Inferior parietal cortex (tissue), 1 donor: ENCODE data around the gene ALPP.
"Not testable (repeated sequence)": the region's sequence is repeated elsewhere in the genome, so short reads cannot be mapped to it uniquely, and the experiment has no call there.

Experiments
- DNase-seq: peaks from one replicate; pipeline ENCODE4 v3.0.0-alpha.2; 2016; ENCODE audit errors: extremely low spot score

ALPP gene

DNA sequence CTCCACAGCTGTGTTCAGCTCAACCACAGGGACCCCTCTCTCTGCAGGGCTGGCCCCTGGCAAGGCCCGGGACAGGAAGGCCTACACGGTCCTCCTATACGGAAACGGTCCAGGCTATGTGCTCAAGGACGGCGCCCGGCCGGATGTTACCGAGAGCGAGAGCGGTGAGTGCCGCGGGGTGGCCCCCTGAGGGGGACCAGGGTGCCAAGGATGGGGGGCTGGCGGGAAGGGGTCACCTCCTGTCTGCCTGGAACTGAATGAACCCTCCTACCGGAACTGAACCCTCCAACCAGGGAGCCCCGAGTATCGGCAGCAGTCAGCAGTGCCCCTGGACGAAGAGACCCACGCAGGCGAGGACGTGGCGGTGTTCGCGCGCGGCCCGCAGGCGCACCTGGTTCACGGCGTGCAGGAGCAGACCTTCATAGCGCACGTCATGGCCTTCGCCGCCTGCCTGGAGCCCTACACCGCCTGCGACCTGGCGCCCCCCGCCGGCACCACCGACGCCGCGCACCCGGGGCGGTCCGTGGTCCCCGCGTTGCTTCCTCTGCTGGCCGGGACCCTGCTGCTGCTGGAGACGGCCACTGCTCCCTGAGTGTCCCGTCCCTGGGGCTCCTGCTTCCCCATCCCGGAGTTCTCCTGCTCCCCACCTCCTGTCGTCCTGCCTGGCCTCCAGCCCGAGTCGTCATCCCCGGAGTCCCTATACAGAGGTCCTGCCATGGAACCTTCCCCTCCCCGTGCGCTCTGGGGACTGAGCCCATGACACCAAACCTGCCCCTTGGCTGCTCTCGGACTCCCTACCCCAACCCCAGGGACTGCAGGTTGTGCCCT, 2.9 kb downstream of the ALPP start:
- DNase-seq: not testable (repeated sequence)

DNA sequence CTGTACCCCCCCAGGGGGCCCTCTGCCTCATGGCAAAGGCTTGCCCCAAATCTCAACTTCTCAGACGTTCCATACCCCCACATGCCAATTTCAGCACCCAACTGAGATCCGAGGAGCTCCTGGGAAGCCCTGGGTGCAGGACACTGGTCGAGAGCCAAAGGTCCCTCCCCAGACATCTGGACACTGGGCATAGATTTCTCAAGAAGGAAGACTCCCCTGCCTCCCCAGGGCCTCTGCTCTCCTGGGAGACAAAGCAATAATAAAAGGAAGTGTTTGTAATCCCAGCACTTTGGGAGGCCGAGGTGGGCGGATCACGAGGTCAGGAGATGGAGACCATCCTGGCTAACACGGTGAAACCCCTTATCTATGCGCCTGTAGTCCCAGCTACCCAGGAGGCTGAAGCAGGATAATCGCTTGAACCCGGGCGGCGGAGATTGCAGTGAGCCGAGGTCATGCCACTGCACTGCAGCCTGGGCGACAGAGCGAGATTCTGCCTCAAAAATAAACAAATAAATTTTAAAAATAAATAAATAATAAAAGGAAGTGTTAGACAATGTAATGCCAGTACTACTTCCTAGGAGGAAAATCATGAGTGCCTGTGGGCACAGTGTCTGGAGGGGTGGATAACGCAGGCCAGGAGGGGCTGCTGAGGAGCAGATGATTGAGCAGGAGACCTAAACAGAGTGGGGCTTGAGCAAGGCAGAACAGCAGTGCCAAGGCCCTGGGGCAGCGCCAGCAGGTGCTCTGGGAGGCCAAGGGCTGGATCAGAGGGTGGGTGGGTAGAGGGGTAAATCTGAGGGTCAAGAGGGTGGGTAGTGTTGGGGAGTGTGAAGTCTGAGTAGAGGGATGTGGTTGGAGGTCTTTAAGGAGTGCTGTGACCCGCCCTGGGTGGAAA, 4.0 kb downstream of the ALPP start:
- no peak for DNase-seq

DNA sequence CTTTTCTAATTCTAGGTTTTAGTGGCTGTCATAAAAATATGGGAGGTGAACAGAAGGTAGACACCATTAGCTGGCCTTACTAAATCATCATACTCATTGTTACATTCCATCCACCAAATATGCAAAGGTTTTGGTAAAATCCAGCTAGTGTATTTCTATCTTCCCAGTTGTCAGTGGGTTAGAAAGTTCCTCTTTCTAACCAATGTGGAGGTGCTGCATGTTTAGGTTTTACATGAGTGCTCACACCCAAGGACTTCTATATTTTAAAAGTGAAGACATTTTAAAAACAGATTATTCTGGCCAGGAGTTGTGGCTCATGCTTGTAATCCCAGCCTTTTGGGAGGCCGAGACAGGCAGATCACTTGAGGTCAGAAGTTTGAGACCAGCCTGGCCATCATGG, 5.9 kb downstream of the ALPP start:
- DNase-seq: no peak

DNA sequence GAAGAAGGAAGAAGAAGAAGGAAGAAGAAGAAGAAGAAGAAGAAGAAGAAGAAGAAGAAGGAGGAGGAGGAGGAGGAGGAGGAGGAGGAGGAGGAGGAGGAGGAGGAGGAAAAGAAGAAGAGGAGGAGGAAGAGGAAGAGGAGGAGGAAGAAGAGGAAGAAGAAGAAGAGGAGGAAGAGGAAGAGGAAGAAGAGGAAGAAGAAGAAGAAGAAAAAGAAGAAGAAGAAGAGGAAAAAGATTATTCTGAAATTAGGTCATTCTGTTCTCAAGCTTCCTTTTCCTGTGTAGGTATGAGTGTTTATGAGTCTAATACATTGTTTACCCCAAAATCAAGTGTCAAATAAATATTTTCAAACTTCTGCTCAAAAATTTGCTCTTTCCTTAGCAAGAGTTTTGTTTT, 6.5 kb downstream of the ALPP start:
- DNase-seq: not testable (repeated sequence)

DNA sequence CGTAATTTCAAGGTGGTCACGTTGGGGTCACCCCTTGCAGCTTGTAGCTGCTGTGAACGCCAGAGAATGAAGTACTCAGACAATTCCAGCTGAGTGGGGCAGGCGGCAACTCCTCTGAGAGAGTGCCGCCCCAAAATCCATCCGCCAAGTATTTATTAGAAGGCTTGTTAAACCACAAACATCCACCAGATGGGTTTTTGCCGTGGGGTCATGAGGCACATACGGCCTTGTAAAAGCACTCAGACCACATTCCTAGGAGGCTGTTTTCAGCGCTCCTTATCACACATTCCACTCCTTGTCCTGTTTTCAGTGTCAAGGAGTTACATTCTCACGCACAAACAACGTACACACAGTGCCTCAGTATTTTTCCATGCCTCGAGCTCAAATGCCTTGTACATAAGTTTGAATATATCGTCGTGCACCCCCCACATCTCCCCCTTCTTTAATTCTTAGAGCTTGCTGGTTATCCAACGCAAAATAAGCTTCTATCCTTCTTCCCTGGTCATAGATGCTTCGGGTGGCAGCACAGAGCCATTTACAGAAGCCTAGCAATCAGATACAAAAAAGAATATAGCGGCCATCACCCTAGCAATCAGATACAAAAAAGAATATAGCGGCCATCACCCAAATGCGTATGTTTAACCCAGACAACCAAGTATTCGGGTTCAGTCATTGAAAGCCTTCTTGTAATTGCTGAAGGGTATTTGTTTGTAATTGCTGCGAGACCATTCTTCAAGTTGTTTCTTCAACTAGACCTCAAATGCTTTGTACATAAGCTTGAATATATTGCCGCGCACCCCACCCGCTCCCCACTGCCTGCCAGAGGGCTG, 7.3 kb downstream of the ALPP start:
- no peak for DNase-seq

DNA sequence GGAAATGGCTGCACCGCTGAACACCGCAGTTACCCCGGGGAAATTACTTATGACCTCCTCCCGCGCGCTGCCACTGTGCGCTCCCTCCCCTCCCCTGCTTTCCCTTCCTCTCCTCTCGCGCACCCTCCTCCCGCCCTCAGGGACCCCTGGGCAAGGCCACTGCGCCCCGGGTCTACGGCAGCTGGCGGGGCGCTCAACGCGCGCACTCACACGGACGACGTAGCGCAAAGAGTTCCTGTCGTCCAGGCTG, 7.9 kb downstream of the ALPP start:
- no peak for DNase-seq

DNA sequence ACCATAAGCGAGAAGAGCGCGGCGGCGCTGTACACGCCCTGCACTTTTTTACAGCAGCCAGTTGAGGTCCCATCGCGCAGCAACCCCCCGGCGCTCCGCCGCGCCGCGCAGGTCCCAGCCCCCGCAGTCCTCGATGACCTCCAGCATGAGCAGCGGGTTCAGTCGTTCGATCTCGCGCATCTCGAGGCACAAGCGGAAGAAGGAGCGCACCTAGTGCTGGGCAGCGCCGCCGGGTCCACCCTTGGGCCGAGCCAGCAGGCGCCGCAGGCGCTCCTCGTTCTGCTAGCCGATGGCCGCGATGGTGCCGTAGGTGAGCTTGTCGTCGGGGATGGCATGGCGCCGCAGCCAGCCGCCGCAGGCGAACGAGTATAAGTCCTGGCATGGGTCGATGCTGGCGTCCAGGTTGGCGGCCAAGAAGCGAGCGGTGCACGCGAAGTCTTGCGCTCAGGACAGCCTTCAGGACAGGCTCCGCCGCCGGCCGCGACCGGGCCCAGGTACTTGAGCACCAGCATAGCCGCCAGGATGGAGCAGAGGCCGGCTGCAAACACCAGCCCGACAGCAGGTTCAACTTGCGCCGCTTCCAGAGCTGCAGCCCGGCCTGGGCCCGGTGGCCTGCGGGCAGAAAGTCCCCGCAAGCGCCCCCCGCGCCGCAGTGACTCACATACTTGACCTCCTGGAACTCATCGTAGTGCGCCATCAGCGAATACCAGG, 8.3 kb downstream of the ALPP start:
- DNase-seq: no peak

DNA sequence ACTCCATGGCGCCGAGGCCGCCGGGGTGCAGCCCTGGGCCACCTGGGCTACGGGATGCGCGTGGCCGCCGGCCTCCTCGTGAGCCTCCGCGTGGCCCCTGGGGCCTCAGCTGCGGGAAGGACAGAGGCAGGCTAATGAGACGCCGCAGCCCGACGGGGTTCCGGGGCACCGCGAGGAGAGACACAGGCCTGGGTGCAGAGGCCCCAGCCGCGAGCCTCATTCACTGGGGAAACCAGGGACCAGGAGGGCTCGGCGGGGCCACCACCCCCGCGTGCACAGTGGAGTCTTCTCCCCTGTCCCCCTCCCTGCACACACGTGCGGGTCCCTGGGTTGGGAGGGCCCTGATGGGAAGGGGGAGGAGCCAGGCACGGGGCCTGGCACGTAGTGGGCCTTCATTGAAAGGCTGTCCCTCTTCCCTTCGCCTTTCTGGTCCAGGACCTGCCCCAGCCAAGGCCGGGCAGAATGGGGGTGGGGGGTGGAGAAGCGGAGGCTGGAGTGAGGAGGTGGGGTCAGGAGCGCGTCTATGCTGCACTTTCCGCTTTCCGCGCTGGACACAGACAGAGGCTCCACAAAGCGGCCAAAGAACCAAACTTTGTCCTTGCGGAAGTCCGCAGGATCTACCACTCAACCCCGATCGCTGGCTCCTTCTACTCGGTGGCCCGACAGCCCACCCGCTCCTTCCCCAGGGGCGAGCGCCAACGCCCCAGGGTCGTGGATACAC, 9.1 kb downstream of the ALPP start:
- DNase-seq: no peak

DNA sequence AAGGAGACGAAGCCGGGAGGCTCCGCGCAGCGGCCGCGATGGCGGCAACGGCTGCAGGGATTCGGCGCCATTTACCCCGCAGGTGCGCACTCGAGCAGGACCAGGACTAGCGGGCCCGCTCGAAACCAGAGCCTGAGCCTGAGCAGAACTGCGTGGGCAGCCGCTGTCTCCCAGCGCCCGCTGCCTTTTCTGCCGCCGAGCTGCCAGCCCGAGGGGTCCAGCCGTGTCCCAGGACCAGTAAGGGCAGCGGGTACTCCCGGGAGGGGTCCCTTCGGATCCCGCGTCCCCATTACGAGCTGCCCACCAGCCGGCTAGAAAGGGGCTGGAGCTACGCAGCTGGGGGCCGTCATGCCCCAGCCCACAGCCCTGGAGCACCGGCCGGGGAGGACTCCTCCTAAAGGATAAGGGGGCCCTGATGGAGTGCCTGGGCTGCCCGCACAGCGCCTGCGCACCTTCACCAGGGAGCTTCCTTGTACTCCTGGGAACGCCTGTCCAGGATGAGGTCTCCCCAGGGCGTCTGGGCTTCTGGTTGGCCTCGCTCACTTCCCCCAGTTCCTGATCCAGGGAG, 9.9 kb downstream of the ALPP start:
- no peak for DNase-seq

DNA sequence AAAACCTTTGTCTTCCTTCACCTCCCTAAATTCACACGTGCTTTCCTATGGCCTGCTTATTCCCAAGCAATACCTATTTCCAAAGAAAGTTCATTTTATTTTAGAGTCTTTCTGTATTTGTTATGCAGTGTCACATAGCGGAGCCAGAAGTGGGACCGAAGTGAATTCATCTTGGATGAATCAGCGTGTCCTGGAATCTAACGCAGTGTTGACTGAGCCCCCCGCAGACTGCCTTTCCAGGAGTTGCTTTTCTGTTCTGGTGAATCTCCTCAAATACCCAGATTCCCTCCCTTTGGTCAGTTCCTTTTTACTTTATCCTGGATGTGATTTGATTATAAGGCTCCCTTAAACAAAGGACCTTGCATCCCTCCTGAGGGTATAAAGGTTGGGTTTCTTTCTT, 10.8 kb downstream of the ALPP start:
- DNase-seq: no peak

DNA sequence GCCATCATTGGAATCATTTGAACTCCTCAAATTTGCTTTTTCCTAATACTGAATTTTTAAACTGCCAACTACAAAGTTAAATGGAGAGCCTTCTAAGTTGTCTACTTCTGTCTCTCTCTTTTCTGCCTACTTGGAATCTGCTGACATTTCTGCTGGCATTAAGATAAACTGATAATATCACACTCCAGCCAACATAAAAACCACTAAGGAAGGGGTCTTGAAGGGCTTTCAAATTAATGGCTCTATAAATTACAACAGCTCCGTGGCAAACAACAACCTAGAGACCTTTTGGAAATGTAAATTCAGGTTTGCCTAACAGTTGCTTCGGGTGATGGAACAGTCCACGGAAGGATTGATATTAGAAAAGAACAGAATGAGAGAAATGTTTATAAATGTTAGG, 12.1 kb downstream of the ALPP start:
- no peak for DNase-seq

DNA sequence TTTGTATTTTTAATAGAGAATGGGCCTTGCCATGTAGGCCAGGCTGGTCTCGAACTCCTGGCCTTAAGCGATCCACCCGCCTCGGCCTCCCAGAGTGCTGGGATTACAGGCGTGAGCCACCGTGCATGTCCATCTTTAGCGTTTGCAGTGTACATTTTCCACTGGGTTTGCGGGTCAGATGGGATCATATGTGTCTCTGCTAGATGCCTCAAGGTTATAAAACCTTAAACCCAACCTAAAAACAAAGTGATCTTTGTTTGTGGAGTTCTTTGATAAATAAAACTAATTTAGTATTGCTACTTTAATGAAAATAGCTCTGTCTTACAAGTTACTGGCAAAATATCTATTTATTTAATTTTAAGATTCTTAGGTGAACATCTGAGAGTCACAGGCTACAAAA, 15.0 kb downstream of the ALPP start:
- no peak for DNase-seq

DNA sequence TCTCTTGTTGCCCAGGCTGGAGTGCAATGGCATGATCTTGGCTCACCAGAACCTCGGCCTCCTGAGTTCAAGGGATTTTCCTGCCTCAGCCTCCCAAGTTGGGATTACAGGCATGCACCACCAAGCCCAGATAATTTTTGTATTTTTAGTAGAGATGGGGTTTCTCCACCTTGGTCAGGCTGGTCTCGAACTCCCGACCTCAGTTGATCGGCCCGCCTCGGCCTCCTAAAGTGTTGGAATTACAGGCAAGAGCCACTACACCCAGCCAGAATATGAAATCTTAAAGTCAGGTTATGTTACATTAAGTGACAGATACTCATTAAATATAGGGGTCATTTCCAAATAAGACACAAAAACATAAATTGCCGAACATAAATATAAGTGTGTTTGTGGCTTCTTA, 15.9 kb downstream of the ALPP start:
- DNase-seq: not testable (repeated sequence)

DNA sequence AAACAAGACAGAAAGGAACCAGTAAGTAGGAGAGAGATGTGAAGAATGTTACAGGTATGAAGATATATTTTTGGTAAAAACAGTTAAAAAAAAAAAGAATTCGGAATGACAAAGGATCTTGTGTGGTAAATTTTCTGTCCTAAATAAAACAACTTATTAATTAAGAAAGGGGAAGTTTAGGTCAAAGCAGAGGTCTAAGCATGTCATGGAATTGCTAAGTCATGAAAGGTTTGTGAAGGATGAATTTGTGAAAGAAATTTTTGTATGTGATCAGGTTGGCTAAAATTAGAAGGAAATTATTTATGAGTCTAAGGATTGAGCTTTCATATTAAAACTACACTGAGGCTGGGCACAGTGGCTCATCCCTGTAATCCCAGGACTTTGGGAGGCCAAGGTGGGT, 17.0 kb downstream of the ALPP start:
- DNase-seq: no peak

DNA sequence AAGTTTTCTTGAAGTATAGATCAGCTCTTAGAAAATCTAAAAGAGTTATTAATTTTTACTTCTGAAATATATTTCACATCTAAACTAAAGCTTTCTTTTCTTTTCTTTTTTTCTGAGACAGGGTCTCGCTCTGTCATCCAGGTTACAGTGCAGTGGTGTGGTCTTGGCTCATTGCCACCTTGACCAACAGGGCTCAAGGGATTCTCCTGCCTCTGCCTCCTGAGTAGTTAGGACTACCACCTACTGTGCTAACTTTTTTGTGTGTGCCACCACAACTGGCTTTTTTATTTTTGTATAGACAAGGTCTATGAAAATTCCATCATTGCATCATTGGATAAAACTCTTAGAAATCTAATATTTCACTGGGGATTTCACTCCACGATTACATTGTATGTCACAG, 18.1 kb downstream of the ALPP start:
- no peak for DNase-seq

DNA sequence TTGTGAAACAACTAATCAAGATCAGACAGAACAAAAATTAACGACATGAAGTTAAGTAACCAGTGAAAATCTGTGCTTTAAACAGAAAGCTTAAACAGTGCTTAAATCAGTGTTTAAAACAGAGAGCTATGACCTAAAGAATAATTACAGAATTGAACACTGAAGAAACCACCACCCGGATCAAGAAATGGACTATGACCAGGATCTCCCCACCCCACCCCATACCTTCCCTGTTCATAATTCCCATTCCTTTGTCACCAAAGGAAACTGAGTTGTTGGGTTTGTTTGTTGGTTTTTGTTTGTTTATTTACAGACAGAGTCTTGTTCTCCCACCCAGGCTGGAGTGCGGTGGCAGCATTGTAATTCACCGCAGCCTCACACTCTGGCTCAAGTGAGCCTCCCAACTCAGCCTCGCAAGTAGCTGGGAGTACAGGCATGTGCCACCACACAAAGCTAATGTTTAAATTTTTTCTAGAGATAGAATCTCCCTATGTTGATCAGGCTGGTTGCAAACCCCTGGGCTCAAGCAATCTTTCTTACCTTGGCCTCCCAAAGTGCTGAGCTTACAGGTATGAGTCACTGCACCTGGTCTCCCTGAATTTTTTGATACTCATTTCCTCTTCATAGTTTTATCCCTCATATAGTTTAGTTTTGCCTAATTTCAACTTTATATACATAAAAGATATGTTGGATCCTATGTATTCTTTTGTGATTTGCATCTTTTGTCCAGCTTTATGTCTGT, 19.9 kb downstream of the ALPP start:
- no peak for DNase-seq

DNA sequence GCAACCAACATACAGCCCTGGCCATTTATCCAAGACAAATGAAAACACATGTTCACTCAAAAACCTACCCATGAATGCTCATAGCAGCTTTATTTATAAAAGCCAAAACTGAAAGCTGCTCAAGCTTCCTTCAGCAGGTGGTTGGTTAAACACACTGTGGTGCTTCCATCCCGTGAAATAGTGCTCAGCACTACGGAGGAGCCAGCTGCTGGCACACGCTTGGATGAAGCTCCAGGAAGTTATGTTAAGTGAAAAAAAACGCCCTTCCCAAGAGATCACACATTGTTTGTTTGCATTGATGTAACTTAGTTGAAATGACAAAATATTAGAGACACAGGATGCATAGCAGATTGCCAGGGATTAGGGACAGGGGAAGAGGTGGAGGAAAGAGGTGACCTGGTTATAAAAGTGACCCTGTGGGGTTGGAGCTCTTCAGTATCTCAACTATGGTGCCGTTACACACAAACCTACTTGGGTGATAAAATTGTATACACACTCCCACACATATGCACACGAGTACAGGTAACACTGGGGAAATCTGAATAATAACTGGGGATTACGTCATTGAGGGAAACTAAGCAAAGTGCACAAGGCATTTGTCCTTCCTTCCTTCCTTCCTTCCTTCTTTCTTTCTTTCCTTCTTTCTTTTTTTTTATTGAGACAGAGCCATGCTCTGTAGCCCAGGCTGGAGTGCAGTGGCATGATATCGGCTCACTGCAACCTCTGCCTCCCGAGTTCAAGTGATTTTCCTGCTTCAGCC, 21.9 kb downstream of the ALPP start:
- DNase-seq: no peak

DNA sequence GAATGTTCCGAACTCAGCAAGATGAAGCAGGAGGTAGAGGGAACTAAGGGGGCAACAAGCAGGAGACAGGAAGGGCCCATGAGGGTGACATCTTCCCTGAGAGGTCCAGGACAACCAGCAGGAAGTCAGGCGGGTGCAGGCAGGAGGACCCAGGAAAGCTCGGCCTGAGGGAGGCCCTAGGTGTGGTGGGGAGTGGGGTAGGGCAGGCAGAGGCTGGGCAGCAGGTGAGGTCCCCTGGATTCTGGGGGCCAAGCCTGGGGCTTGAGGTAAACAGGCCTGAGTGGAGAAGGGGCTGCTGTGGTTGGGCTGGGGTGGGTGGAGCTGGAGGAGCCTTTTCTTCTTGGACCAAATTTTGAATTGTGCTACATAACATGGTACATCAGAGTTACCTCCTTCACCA, 24.0 kb downstream of the ALPP start:
- no peak for DNase-seq

DNA sequence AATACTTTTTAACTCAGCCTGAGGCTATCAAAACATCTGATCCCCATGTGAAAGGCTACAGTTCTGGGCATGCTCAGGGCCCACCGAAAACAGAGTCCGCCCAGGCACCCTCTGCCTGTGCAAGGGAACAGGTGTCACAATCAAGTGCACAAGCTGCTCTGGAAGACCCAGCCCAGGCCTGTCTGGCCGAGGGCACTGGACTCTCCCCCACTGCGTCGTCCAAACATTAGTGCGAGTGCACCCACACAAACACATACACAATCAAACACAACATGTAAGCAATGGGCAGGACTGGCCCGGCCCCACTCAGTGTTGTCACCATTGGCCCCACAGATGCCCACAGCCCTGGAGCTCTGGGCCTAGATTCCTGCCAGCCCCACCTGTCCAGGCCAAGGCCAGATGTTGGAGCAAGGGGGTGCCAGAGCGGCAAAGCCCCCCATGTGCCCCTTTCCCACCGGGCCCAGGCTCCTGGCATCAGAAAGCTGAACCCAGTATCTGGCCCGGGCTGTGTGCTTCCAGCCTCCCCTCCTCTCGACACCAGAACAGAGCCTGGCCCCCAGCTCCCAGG, 27.5 kb downstream of the ALPP start:
- DNase-seq: no peak
